ENCODE results near the gene ELFN2.

The ELFN2 gene

GRCh38 chr22:37379722-37380121, 47.6 kb downstream of the ELFN2 start:
- Mint-ChIP-seq H3K36me3 (no peaks in the 10 kb centered on the region), H3K4me3 (no peak overlapping the region), H3K4me1 (peaks cover 16% of the 10 kb centered on the region), H3K27ac (no peak overlapping the region), H3K9me3 (no peaks in the 10 kb centered on the region), H3K27me3 (peaks cover 39% of the 10 kb centered on the region)
- DNase-seq (ENCODE audit: low spot score in 2 of 2) (no peak), ATAC-seq (ENCODE audit: low read depth) (no peak)

- no peaks in the 10 kb centered on the region for H3K36me3 Mint-ChIP-seq
- no peak overlapping the region for H3K27ac Mint-ChIP-seq
- no peak overlapping the region for H3K4me3 Mint-ChIP-seq
- no peak for DNase-seq (ENCODE audit: low spot score in 2 of 2)
- no peak for ATAC-seq (ENCODE audit: low read depth)
- no peaks in the 10 kb centered on the region for H3K9me3 Mint-ChIP-seq
- H3K27me3 Mint-ChIP-seq: peaks cover 41% of the 10 kb centered on the region
- peaks cover 16% of the 10 kb centered on the region for H3K4me1 Mint-ChIP-seq
These were observed 48.2 kb downstream of the ELFN2 start for GRCh38 chr22:37379085-37379484.

GRCh38 chr22:37378642-37379058, 48.6 kb downstream of the ELFN2 start:
- Mint-ChIP-seq H3K27ac (no peak overlapping the region), H3K36me3 (no peaks in the 10 kb centered on the region), H3K9me3 (no peaks in the 10 kb centered on the region), H3K4me1 (peaks cover 16% of the 10 kb centered on the region), H3K27me3 (peaks cover 42% of the 10 kb centered on the region), H3K4me3 (no peak overlapping the region)
- no peak for ATAC-seq (ENCODE audit: low read depth)
- DNase-seq (ENCODE audit: low spot score in 2 of 2): no peak

- Mint-ChIP-seq H3K4me3 (no peak overlapping the region), H3K27ac (no peak overlapping the region), H3K36me3 (no peaks in the 10 kb centered on the region), H3K9me3 (no peaks in the 10 kb centered on the region), H3K27me3 (peaks cover 35% of the 10 kb centered on the region), H3K4me1 (peaks cover 13% of the 10 kb centered on the region)
- no peak for DNase-seq (ENCODE audit: low spot score in 2 of 2)
- ATAC-seq (ENCODE audit: low read depth): peak; percentile 83
These were observed 49.4 kb downstream of the ELFN2 start for GRCh38 chr22:37377927-37378326.

- H3K4me1 Mint-ChIP-seq: peaks cover 12% of the 10 kb centered on the region
- peaks cover 33% of the 10 kb centered on the region for H3K27me3 Mint-ChIP-seq
- no peak for ATAC-seq (ENCODE audit: low read depth)
- H3K9me3 Mint-ChIP-seq: no peaks in the 10 kb centered on the region
- H3K4me3 Mint-ChIP-seq: no peak overlapping the region
- no peaks in the 10 kb centered on the region for H3K36me3 Mint-ChIP-seq
- DNase-seq (ENCODE audit: low spot score in 2 of 2): no peak
- no peak overlapping the region for H3K27ac Mint-ChIP-seq
These were observed 50.1 kb downstream of the ELFN2 start for GRCh38 chr22:37377138-37377537.

GRCh38 chr22:37376643-37377042, 50.6 kb downstream of the ELFN2 start:
- Mint-ChIP-seq H3K36me3 (no peaks in the 10 kb centered on the region), H3K27ac (no peak overlapping the region), H3K4me1 (peaks cover 12% of the 10 kb centered on the region), H3K27me3 (peaks cover 33% of the 10 kb centered on the region), H3K9me3 (no peaks in the 10 kb centered on the region), H3K4me3 (no peak overlapping the region)
- ATAC-seq (ENCODE audit: low read depth) (no peak), DNase-seq (ENCODE audit: low spot score in 2 of 2) (no peak)

GRCh38 chr22:37375801-37376200, 51.5 kb downstream of the ELFN2 start:
- no peak for DNase-seq (ENCODE audit: low spot score in 2 of 2)
- Mint-ChIP-seq H3K4me1 (peaks cover 15% of the 10 kb centered on the region), H3K9me3 (no peaks in the 10 kb centered on the region), H3K27me3 (peaks cover 28% of the 10 kb centered on the region), H3K36me3 (no peaks in the 10 kb centered on the region), H3K27ac (no peak overlapping the region), H3K4me3 (no peak overlapping the region)
- no peak for ATAC-seq (ENCODE audit: low read depth)

- no peak overlapping the region for H3K27ac Mint-ChIP-seq
These were observed 52.7 kb downstream of the ELFN2 start for GRCh38 chr22:37374571-37374970.

GRCh38 chr22:37373451-37373850, 53.8 kb downstream of the ELFN2 start:
- H3K27me3 Mint-ChIP-seq: peaks cover 24% of the 10 kb centered on the region
- no peak overlapping the region for H3K4me3 Mint-ChIP-seq
- H3K9me3 Mint-ChIP-seq: no peaks in the 10 kb centered on the region
- no peaks in the 10 kb centered on the region for H3K36me3 Mint-ChIP-seq
- H3K4me1 Mint-ChIP-seq: peaks cover 18% of the 10 kb centered on the region
- DNase-seq (ENCODE audit: low spot score in 2 of 2) (no peak), ATAC-seq (ENCODE audit: low read depth) (no peak)
- no peak overlapping the region for H3K27ac Mint-ChIP-seq

More at GRCh38 chr22:37374571-37374970, 52.7 kb downstream of the ELFN2 start:
- Mint-ChIP-seq H3K4me3 (no peak overlapping the region), H3K9me3 (no peaks in the 10 kb centered on the region), H3K4me1 (peaks cover 23% of the 10 kb centered on the region), H3K27me3 (peaks cover 28% of the 10 kb centered on the region), H3K36me3 (no peaks in the 10 kb centered on the region)
- no peak for ATAC-seq (ENCODE audit: low read depth)
- no peak for DNase-seq (ENCODE audit: low spot score in 2 of 2)

- no peaks in the 10 kb centered on the region for H3K9me3 Mint-ChIP-seq
- H3K36me3 Mint-ChIP-seq: no peaks in the 10 kb centered on the region
- H3K4me3 Mint-ChIP-seq: no peak overlapping the region
- ATAC-seq (ENCODE audit: low read depth) (no peak), DNase-seq (ENCODE audit: low spot score in 2 of 2) (no peak)
- peaks cover 17% of the 10 kb centered on the region for H3K27me3 Mint-ChIP-seq
- H3K4me1 Mint-ChIP-seq: peaks cover 11% of the 10 kb centered on the region
- H3K27ac Mint-ChIP-seq: no peak overlapping the region
These were observed 55.4 kb downstream of the ELFN2 start for GRCh38 chr22:37371911-37372310.

GRCh38 chr22:37371491-37371890, 55.8 kb downstream of the ELFN2 start:
- Mint-ChIP-seq H3K4me1 (peaks cover 11% of the 10 kb centered on the region), H3K27ac (no peak overlapping the region)
- ATAC-seq (ENCODE audit: low read depth): no peak

GRCh38 chr22:37370306-37370979, 56.8 kb downstream of the ELFN2 start:
- ATAC-seq (ENCODE audit: low read depth) (peak; percentile 59), DNase-seq (ENCODE audit: low spot score in 2 of 2) (no peak)
- H3K4me1 Mint-ChIP-seq: peaks cover 17% of the 10 kb centered on the region
- no peaks in the 10 kb centered on the region for H3K9me3 Mint-ChIP-seq
- H3K36me3 Mint-ChIP-seq: no peaks in the 10 kb centered on the region
- peaks cover 9% of the 10 kb centered on the region for H3K27me3 Mint-ChIP-seq
- peak overlapping the region; percentile 56 for H3K4me3 Mint-ChIP-seq
- H3K27ac Mint-ChIP-seq: peak overlapping the region; percentile 21

More at GRCh38 chr22:37371491-37371890, 55.8 kb downstream of the ELFN2 start:
- no peak overlapping the region for H3K4me3 Mint-ChIP-seq
- no peak for DNase-seq (ENCODE audit: low spot score in 2 of 2)
- no peaks in the 10 kb centered on the region for H3K36me3 Mint-ChIP-seq
- peaks cover 14% of the 10 kb centered on the region for H3K27me3 Mint-ChIP-seq
- H3K9me3 Mint-ChIP-seq: no peaks in the 10 kb centered on the region

- DNase-seq (ENCODE audit: low spot score in 2 of 2) (no peak), ATAC-seq (ENCODE audit: low read depth) (no peak)
- Mint-ChIP-seq H3K36me3 (no peaks in the 10 kb centered on the region), H3K4me1 (peaks cover 17% of the 10 kb centered on the region), H3K4me3 (no peak overlapping the region), H3K9me3 (no peaks in the 10 kb centered on the region), H3K27ac (no peak overlapping the region), H3K27me3 (peaks cover 5% of the 10 kb centered on the region)
These were observed 57.8 kb downstream of the ELFN2 start for GRCh38 chr22:37369483-37369882.

GRCh38 chr22:37368058-37368457, 59.2 kb downstream of the ELFN2 start:
- DNase-seq (ENCODE audit: low spot score in 2 of 2): no peak
- Mint-ChIP-seq H3K9me3 (no peaks in the 10 kb centered on the region), H3K4me3 (no peak overlapping the region), H3K27me3 (peaks cover 6% of the 10 kb centered on the region), H3K36me3 (no peaks in the 10 kb centered on the region), H3K27ac (no peak overlapping the region), H3K4me1 (peaks cover 17% of the 10 kb centered on the region)
- no peak for ATAC-seq (ENCODE audit: low read depth)

- Mint-ChIP-seq H3K4me1 (peaks cover 17% of the 10 kb centered on the region), H3K4me3 (no peak overlapping the region), H3K9me3 (no peaks in the 10 kb centered on the region), H3K36me3 (no peaks in the 10 kb centered on the region), H3K27me3 (peaks cover 7% of the 10 kb centered on the region), H3K27ac (no peak overlapping the region)
- DNase-seq (ENCODE audit: low spot score in 2 of 2) (no peak), ATAC-seq (ENCODE audit: low read depth) (no peak)
These were observed 60.7 kb downstream of the ELFN2 start for GRCh38 chr22:37366601-37367000.

All from memory B cell (primary cell).